ENCODE measurements around the gene CAMK1D. TPM values are rescaled to one million over a fixed set of nuclear protein-coding genes. Genes with fewer than 3 reads are reported as not detected.

CAMK1D gene
- total RNA-seq, 1 donor, result 11.2 TPM

DNA sequence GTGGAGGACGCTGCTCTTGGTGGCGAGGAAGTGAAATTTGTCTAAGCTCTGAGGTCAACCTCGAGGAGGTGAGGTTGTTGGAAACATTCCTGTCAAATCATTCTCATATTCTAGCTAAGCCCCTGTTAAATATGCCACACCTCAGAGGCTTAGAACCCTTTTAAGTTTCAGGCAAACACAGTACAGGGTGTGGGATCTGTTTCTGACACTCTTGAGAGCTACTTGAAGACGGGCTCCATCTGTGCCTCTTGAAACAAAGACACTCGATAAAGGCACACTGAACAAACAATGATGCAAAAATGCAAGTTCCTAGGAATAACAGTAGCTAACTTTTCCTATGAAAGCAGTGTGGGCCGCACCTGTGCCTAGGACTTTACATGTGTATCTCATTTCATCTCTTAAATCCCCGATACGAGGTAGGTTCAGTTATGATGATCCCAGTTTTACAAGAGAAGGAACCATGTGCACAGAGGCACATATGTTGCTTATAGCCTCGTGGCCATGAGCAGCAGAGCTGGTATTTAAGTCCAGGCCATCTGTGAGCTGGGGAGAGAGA, 352.9 kb downstream of the CAMK1D start:
- no peaks in the 10 kb centered on the region for H3K79me2 ChIP-seq (ENCODE audit: insufficient read depth, low read length)
- no peak for DNase-seq (ENCODE audit: insufficient read length, low spot score, missing footprints)
- H3K4me1 ChIP-seq (ENCODE audit: insufficient read depth, low read length), result peaks cover 46% of the 10 kb centered on the region
- TF ChIP-seq, protein P1, sequence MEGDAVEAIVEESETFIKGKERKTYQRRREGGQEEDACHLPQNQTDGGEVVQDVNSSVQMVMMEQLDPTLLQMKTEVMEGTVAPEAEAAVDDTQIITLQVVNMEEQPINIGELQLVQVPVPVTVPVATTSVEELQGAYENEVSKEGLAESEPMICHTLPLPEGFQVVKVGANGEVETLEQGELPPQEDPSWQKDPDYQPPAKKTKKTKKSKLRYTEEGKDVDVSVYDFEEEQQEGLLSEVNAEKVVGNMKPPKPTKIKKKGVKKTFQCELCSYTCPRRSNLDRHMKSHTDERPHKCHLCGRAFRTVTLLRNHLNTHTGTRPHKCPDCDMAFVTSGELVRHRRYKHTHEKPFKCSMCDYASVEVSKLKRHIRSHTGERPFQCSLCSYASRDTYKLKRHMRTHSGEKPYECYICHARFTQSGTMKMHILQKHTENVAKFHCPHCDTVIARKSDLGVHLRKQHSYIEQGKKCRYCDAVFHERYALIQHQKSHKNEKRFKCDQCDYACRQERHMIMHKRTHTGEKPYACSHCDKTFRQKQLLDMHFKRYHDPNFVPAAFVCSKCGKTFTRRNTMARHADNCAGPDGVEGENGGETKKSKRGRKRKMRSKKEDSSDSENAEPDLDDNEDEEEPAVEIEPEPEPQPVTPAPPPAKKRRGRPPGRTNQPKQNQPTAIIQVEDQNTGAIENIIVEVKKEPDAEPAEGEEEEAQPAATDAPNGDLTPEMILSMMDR (IDR thresholded peaks at IDR 0.05; ENCODE audit: extremely low read depth, low read depth, low read length), result no peak
- H2AFZ ChIP-seq (ENCODE audit: low read length), result no peak overlapping the region
- no peak overlapping the region for H3K4me2 ChIP-seq (ENCODE audit: insufficient read depth, low read length)
- H4K20me1 ChIP-seq (ENCODE audit: insufficient read depth, low read length), result no peaks in the 10 kb centered on the region
- H3K27ac ChIP-seq (ENCODE audit: low read depth, low read length), result no peak overlapping the region
- no peaks in the 10 kb centered on the region for H3K27me3 ChIP-seq (ENCODE audit: insufficient read depth, low read length)
- no peaks in the 10 kb centered on the region for H3K36me3 ChIP-seq (ENCODE audit: insufficient read depth, low read length)
- H3K9me3 ChIP-seq (ENCODE audit: low read depth, low read length), result no peaks in the 10 kb centered on the region
- no peak overlapping the region for H3K4me3 ChIP-seq (ENCODE audit: insufficient read depth, low read length)

DNA sequence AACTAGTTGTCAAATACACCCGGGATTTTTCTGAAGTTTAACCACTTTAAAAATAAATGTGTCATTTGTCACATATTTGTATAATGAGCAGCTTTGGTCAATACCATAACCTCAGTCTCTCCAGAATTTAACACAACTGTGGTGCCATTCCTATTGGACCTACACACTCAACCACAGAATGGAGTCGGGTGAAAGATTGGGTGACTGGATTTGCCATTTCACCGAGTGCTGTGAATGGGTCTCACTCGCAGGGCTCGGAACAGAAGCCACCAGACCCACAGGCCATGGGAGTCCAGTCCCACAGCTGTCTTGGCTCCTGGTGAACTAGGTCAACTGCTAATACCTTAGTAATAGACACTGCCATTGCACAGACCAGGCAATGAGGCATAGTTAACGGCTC, 353.8 kb downstream of the CAMK1D start:
- H3K27me3 ChIP-seq (ENCODE audit: insufficient read depth, low read length), result no peaks in the 10 kb centered on the region
- H2AFZ ChIP-seq (ENCODE audit: low read length), result peak overlapping the region; percentile 29
- TF ChIP-seq, protein P1 (IDR thresholded peaks at IDR 0.05; ENCODE audit: extremely low read depth, low read depth, low read length), result no peak
- no peak overlapping the region for H3K4me2 ChIP-seq (ENCODE audit: insufficient read depth, low read length)
- no peak for DNase-seq (ENCODE audit: insufficient read length, low spot score, missing footprints)
- no peaks in the 10 kb centered on the region for H4K20me1 ChIP-seq (ENCODE audit: insufficient read depth, low read length)
- no peaks in the 10 kb centered on the region for H3K36me3 ChIP-seq (ENCODE audit: insufficient read depth, low read length)
- H3K79me2 ChIP-seq (ENCODE audit: insufficient read depth, low read length), result no peaks in the 10 kb centered on the region
- H3K9me3 ChIP-seq (ENCODE audit: low read depth, low read length), result no peaks in the 10 kb centered on the region
- H3K4me1 ChIP-seq (ENCODE audit: insufficient read depth, low read length), result peaks cover 54% of the 10 kb centered on the region
- H3K27ac ChIP-seq (ENCODE audit: low read depth, low read length), result peak overlapping the region; percentile 78
- H3K4me3 ChIP-seq (ENCODE audit: insufficient read depth, low read length), result no peak overlapping the region

DNA sequence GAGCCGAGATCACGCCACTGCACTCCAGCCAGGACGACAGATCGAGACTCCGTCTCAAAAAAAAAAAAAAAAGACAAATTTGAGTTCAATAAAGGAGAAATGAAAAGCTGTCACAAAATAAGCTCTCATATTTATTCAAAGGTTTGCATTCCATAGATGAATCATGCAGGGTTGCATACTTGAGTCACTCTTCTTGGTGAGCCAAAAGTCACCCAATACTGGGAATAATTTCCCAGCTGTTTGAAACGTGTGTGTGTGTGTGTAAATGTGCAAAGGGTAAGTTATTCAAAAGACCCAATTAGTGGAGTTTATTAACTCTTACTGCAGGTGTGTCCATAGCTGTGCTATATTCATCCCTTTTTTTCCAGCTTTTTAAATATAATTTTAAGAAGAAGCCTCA, 354.5 kb downstream of the CAMK1D start:
- peak overlapping the region; percentile 78 for H3K27ac ChIP-seq (ENCODE audit: low read depth, low read length)
- TF ChIP-seq, protein P1 (IDR thresholded peaks at IDR 0.05; ENCODE audit: extremely low read depth, low read depth, low read length), result no peak
- H3K9me3 ChIP-seq (ENCODE audit: low read depth, low read length), result no peaks in the 10 kb centered on the region
- no peaks in the 10 kb centered on the region for H4K20me1 ChIP-seq (ENCODE audit: insufficient read depth, low read length)
- no peaks in the 10 kb centered on the region for H3K36me3 ChIP-seq (ENCODE audit: insufficient read depth, low read length)
- no peak overlapping the region for H3K4me3 ChIP-seq (ENCODE audit: insufficient read depth, low read length)
- peak overlapping the region; percentile 59 for H3K4me2 ChIP-seq (ENCODE audit: insufficient read depth, low read length)
- no peak for DNase-seq (ENCODE audit: insufficient read length, low spot score, missing footprints)
- H3K4me1 ChIP-seq (ENCODE audit: insufficient read depth, low read length), result peaks cover 60% of the 10 kb centered on the region
- H3K79me2 ChIP-seq (ENCODE audit: insufficient read depth, low read length), result no peaks in the 10 kb centered on the region
- no peaks in the 10 kb centered on the region for H3K27me3 ChIP-seq (ENCODE audit: insufficient read depth, low read length)
- no peak overlapping the region for H2AFZ ChIP-seq (ENCODE audit: low read length)

DNA sequence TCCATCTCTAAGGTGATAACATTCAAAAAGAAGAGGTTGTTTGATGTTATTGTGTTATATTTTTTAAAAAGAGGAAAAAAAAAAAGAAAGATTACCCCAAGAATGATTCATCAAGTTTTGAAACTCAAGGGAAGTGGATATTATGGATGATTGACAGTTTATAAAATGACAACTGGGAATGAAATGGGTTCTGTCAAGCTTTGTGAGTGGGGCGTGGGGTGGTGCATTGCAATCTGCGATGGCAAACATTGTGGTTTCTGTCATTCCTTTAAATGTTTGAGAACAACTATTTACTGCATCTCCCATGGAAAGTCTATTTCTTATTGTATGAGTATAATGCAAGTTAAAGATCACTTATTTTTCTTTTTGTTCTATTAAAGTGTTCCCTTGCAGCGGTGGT, 355.1 kb downstream of the CAMK1D start:
- no peaks in the 10 kb centered on the region for H3K79me2 ChIP-seq (ENCODE audit: insufficient read depth, low read length)
- DNase-seq (ENCODE audit: insufficient read length, low spot score, missing footprints), result no peak
- no peak overlapping the region for H2AFZ ChIP-seq (ENCODE audit: low read length)
- H3K4me2 ChIP-seq (ENCODE audit: insufficient read depth, low read length), result peak overlapping the region; percentile 59
- H4K20me1 ChIP-seq (ENCODE audit: insufficient read depth, low read length), result no peaks in the 10 kb centered on the region
- peaks cover 62% of the 10 kb centered on the region for H3K4me1 ChIP-seq (ENCODE audit: insufficient read depth, low read length)
- H3K27me3 ChIP-seq (ENCODE audit: insufficient read depth, low read length), result no peaks in the 10 kb centered on the region
- H3K4me3 ChIP-seq (ENCODE audit: insufficient read depth, low read length), result no peak overlapping the region
- no peaks in the 10 kb centered on the region for H3K9me3 ChIP-seq (ENCODE audit: low read depth, low read length)
- H3K27ac ChIP-seq (ENCODE audit: low read depth, low read length), result peak overlapping the region; percentile 78
- H3K36me3 ChIP-seq (ENCODE audit: insufficient read depth, low read length), result no peaks in the 10 kb centered on the region
- TF ChIP-seq, protein P1 (IDR thresholded peaks at IDR 0.05; ENCODE audit: extremely low read depth, low read depth, low read length), result no peak

All from osteoblast (primary cell).